Measurements from ENCODE around the gene EMD. TPM values are rescaled to one million over a fixed set of nuclear protein-coding genes. Genes with fewer than 3 reads are reported as not detected.

Gene EMD
- total and polyA plus RNA-seq, 12 donors, result 47.8 to 170 (median 59.6) TPM

GRCh38 chrX:154365052-154365600, 14.0 kb upstream of the EMD start:
- peak in 1 of 2 donors; percentile 17 for DNase-seq
- WGBS, 2 donors, result 44 to 47% methylated on average over 9 to 20 of the region's 20 CpGs
- Histone ChIP-seq H3K36me3 (peaks cover 0 to 82% (median 47%) of the 10 kb centered on the region in 9 donors), H3K4me1 (peaks cover 9 to 53% (median 27%) of the 10 kb centered on the region in 9 donors), H3K4me3 (no peak overlapping the region), H3K9me3 (no peaks in the 10 kb centered on the region), H3K27ac (peak overlapping the region in 6 of 10 donors; percentile 91 to 100 (median 98)), H3K27me3 (no peaks in the 10 kb centered on the region)
- TF ChIP-seq CTCF (IDR thresholded peaks at IDR 0.05), result no peak
- no peak for ATAC-seq
- intact Hi-C loops (cut with DNase I), result no loop called here

GRCh38 chrX:154365997-154366665, 13.0 kb upstream of the EMD start:
- DNase-seq (no peak), ATAC-seq (no peak)
- H3K4me3 ChIP-seq, result no peak overlapping the region
- H3K4me1 ChIP-seq, result peaks cover 9 to 48% (median 27%) of the 10 kb centered on the region in 9 donors
- 51 to 69% methylated on average over 26 to 32 of the region's 32 CpGs for WGBS, 2 donors
- TF ChIP-seq CTCF (IDR thresholded peaks at IDR 0.05), result no peak
- peaks cover 0 to 72% (median 42%) of the 10 kb centered on the region in 9 donors for H3K36me3 ChIP-seq
- H3K9me3 ChIP-seq, result peaks cover 0 to 2% (median 0%) of the 10 kb centered on the region in 11 donors
- intact Hi-C loops (cut with DNase I), result no loop called here
- no peaks in the 10 kb centered on the region for H3K27me3 ChIP-seq
- H3K27ac ChIP-seq, result peak overlapping the region; percentile 15 to 100 (median 96)

GRCh38 chrX:154366666-154367055, 12.4 kb upstream of the EMD start:
- intact Hi-C loops (cut with DNase I), result no loop called here
- Histone ChIP-seq H3K9me3 (peaks cover 0 to 7% (median 0%) of the 10 kb centered on the region in 11 donors), H3K27ac (peak overlapping the region; percentile 15 to 100 (median 97)), H3K4me3 (peak overlapping the region in 1 of 10 donors; percentile 2), H3K4me1 (peaks cover 9 to 49% (median 27%) of the 10 kb centered on the region in 9 donors), H3K36me3 (peaks cover 0 to 67% (median 37%) of the 10 kb centered on the region in 9 donors), H3K27me3 (no peaks in the 10 kb centered on the region)
- WGBS, 2 donors, result 52 to 58% methylated on average over 10 to 11 of the region's 11 CpGs
- DNase-seq (peak; percentile 52 to 58), ATAC-seq (peak in 6 of 8 donors; percentile 1 to 47 (median 13))
- no peak for TF ChIP-seq CTCF (IDR thresholded peaks at IDR 0.05)

- H3K4me3 ChIP-seq, result peak overlapping the region in 8 of 10 donors; percentile 74 to 92 (median 86)
- peaks cover 9 to 57% (median 35%) of the 10 kb centered on the region in 9 donors for H3K4me1 ChIP-seq
- H3K36me3 ChIP-seq, result peaks cover 0 to 56% (median 27%) of the 10 kb centered on the region in 9 donors
- WGBS, 2 donors, result 49 to 61% methylated on average over 28 to 31 of the region's 31 CpGs
- ATAC-seq (no peak), DNase-seq (peak in 1 of 2 donors; percentile 24)
- intact Hi-C loops (cut with DNase I), result no loop called here
- peak overlapping the region; percentile 85 to 100 (median 97) for H3K27ac ChIP-seq
- no peak for TF ChIP-seq CTCF (IDR thresholded peaks at IDR 0.05)
- peaks cover 0 to 10% (median 0%) of the 10 kb centered on the region in 11 donors for H3K9me3 ChIP-seq
- no peaks in the 10 kb centered on the region for H3K27me3 ChIP-seq
These were observed 11.4 kb upstream of the EMD start for GRCh38 chrX:154367474-154368308.
